Occipital lobe (tissue), 2 donors: ENCODE results near the gene TRAPPC1. TPM values are rescaled to one million over a fixed set of nuclear protein-coding genes. Genes with fewer than 3 reads are reported as not detected.

ENCODE experiments used
- DNase-seq: peaks from one replicate; lab custom pipeline; 2025; lab: John Stamatoyannopoulos, UW
- total RNA-seq: library from RNA; depleted of rRNA; stranded (reverse); fragments of >200 nt; gene quantifications from one replicate; pipeline ENCODE4 v1.2.3, GENCODE V29; 2014

The TRAPPC1 gene
- total RNA-seq, 1 donor from 2014 or later = 22.3 TPM

GRCh38 chr17:7903154-7904103, 28.3 kb downstream of the TRAPPC1 start:
- peak; percentile 14 for DNase-seq

- no peak for DNase-seq
These were observed 34.0 kb downstream of the TRAPPC1 start for GRCh38 chr17:7897773-7898172.

- DNase-seq = no peak
These were observed 34.7 kb downstream of the TRAPPC1 start for GRCh38 chr17:7897090-7897489.

- no peak for DNase-seq
These were observed 36.9 kb downstream of the TRAPPC1 start for GRCh38 chr17:7894866-7895265.

DNA sequence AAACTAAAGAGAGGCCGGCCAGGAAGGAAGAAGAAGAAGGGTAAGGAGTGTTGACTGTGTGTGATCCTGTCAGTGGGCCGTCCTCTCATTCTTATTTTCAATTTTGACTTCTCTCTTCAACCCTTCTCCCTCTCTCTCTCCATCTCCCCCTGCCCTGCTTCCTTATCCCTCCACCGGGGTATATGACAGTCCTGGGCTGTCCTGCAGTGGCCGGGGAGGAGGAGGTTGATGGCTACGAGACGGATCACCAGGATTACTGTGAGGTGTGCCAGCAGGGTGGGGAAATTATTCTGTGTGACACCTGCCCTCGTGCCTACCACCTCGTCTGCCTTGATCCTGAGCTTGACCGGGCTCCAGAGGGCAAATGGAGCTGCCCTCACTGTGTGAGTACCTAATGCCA, 37.5 kb downstream of the TRAPPC1 start:
- DNase-seq = no peak

DNA sequence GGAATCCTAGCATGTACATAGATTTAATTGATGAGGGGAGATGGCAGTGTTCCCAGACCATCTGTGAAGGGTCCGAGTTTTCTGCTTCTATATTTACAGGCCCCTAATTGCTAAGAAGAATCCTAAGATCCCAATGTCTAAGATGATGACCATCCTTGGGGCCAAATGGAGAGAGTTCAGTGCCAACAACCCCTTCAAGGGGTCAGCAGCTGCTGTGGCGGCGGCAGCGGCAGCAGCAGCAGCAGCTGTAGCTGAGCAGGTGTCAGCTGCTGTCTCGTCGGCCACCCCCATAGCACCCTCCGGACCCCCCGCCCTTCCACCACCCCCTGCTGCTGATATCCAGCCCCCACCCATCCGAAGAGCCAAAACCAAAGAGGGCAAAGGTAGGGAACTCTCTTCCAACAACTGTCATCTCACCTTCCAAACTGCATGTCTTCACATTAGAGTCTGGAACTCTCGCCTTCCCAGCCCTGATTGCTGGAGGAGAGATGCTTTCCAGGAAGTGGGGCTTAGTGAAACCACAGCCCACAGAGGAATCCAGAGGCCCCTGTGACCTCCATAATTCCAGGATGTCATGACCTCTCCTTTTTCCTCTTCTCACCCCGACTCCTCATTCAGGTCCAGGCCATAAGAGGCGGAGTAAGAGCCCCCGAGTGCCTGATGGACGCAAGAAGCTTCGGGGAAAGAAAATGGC, 38.4 kb downstream of the TRAPPC1 start:
- DNase-seq = no peak

DNA sequence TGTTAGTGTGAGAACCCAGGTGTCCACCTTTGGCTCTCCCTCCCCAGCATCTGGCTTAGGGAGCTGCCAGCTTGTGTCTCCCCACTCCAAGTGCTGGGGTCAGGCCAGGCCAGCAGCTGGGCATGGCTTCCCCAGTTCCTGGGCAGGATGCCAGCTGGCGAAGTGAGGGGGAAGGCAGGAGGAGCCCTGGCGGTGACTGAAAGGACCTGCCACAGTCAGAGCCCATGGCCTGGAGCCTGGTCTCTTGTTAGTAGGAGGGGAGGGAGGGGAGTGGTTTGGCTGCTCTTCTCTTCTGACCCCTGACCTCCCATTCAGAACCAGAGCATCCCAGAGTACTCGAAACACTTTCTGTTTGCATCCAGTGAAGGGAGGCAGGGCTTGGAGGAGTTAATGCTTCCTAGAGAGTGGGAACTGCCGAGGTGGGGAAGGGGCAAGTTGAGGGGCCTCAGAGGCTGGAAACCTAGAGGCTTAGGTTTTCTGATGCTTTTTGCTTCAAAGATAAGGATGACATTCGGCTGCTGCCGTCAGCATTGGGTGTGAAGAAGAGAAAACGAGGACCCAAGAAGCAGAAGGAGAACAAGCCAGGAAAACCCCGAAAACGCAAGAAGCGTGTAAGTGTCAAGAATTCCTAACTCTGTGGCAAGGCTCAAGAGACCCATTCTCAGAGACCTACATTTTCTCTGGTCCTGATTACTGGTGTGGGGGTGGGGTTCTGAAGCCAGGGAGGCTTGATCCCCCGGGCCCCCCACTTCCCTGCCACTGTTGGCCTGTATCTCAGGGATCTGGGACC, 42.4 kb downstream of the TRAPPC1 start:
- DNase-seq = peak; percentile 89

- peak; percentile 11 for DNase-seq
These were observed 43.4 kb downstream of the TRAPPC1 start, which contains the start of gene CHD3 for GRCh38 chr17:7888184-7888920. CHD3 (plus strand) TSS chr17:7888789; CDS start chr17:7889001, 212 bp downstream.

- DNase-seq = peak; percentile 91
These were observed 44.1 kb downstream of the TRAPPC1 start for GRCh38 chr17:7887482-7888183.

- peak; percentile 9 for DNase-seq
These were observed 44.7 kb downstream of the TRAPPC1 start for GRCh38 chr17:7887038-7887481.

DNA sequence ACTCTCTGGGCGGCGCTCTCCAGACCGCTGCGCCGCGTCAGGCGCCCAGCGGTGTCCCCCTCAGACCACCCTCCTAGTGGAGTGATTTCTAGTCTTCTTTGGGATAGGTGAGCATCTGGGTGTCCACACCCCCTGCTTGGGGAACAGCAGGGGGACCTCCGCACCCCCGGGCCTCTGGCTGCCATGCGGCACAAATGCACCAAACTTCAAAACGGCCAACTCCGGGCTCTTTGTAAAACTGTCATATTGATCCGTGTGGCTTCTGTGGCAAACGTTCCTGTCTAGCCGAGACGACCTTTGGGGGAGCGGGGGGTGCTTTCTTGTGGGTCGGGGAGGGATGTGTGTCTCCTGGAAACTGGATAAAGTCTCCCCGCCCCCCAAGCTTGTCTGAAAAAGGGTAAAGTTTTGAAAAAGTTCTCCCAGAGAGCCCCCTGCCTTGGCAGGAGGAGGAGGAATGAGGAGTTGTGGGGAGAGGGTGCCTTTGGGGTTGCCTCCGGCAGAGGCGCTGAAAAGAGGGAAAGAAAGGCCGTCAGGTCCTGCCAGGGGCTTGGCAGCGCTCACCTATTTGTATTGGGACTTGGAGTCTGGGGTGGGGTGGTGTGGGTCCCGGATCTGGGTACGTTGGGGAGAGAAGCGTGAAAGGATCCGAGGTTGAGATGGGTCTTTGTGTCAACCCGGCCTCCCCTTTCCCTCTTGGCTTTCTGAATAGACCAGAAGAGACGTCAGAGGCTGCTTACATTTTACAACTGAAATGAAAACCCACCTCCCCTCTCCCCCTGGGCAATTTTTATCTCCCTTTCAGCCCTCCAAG, 45.3 kb downstream of the TRAPPC1 start:
- no peak for DNase-seq

DNA sequence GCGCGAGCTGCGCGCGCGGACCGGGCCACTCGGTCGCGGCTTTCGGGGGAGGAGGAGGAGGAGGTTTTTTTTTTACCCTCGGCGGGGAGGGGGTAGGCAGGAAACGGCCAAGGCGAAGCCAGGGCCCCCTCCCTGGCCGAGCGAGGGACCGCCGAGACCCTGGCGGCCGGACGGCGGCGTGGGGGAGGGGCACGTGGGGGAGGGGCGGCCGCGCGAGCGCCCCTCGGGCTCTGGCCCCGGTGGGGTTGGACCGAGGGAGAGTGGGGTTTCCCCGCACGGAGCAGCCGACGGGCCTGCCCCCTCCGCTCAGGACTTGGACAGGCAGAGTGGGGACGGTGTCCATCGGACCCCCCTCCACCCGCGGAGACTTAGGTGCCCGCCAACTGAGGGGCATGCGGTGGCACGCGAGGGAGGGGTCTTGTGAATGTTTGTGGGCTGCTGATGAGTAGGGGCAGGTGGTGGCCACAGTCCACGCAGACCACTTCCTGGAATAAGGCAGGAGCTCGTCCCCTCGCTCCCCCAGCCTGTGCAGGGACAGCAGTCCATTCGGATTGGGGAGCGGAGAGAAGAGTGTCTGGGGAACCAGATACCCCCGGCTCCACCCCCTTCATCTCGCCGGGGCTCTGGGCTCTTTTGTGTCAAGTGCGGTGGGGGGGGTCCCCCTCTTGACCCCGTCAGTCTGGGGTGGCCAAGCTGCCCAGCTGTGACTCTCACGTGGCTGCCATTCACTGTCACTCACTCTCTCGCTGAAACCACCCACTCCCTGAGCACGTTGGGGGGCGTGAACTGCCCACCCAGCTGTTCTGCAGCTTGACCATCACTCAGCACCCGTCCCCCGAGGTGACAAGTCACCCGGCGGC, 46.1 kb downstream of the TRAPPC1 start:
- DNase-seq = no peak

- DNase-seq = no peak
These were observed 47.0 kb downstream of the TRAPPC1 start for GRCh38 chr17:7884581-7885366.

DNA sequence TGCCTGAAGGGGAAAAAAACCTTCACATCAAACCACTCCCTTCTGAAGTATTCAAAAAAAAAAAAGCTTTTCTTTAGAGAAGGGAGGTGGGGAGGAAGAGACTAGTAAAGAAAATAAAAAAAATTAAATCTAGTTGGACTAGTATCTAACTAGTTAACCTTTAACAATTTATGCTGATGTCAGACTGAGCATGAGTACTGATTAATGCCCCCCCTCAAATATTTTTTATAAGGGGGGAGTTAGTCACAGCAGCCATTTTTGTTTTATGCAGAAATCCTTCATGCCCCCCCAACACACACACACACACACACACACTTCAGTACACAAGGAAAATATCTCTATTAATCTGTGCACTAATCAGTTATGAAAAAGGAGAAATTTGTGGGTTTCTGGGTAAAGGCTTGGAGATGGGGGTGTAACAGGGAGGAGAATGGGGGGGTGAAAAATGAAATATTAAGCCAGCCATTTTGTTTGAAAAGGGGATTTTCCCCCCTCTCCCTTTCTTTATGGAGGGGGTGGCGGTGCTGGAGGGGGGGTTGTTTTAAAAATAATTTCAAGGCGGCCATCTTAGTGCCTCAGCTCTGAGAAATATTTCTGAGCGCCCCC, 47.9 kb downstream of the TRAPPC1 start:
- DNase-seq = no peak

DNA sequence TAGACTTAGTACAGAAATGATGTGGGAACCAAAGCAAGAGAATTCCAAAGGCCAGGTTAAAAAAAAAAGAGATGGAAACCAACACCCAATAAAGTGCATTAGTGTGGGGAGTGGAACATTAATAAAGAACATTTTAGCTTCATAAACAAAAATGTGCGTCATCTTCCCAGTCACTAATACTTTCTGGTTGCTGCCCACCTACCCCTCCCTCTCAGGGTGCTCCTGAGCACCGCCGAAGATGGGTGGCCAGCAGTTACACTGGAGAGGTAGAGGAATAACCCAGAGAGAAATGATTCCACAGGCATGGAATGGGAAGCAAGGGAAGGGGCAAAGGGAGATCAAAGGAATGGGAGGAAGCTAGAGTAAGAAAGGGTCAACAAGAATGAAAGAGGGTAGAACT, 49.1 kb downstream of the TRAPPC1 start:
- no peak for DNase-seq

DNA sequence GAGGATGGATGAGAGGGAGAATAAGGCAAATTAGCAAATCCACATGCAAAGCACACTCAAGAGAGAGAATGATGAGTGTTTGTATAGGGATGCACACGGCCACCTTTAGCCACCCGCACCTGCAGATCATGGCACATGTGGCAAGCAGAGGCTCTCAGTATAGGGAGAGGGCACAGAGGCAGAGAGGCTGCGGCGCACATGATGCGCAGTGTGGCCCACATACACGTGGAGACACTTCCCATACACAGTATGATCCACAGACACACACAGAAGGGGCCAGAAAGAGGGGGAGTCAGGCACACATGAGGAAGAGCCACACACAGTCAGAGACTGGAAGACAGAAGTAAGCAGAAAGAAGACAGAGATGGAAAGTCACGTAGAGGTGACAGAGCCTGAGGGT, 49.7 kb downstream of the TRAPPC1 start:
- no peak for DNase-seq
